OCI-LY1 (cell line): Measurements from ENCODE around the gene TPGS2.

Experiments
- CTCF ChIP-seq: fragments of 200-600 bp; sonication (generic), shearing (Covaris generic); IDR thresholded peaks from 2 replicates; pipeline ENCODE4 v1.5.1; 2017; ENCODE audit warnings: mild to moderate bottlenecking, antibody characterized with exemption, low read length, moderate library complexity, mixed read lengths
- EZH2 ChIP-seq: fragments of 200-600 bp; sonication (generic), shearing (Covaris generic); IDR thresholded peaks from 2 replicates; pipeline ENCODE4 v1.8.0; 2017; ENCODE audit warnings: borderline replicate concordance, mixed run types, mild to moderate bottlenecking, antibody characterized with exemption, low read length, moderate library complexity, mixed read lengths

- no peak for TF ChIP-seq CTCF
- no peak for TF ChIP-seq EZH2
Observed at GRCh38 chr18:36812678-36813077, 16.1 kb downstream of the TPGS2 start.
